ENCODE results near the gene BTBD17.

The BTBD17 gene

GRCh38 chr17:74390680-74391653, 29.3 kb upstream of the BTBD17 start:
- no peak for ATAC-seq

GRCh38 chr17:74389937-74390679, 28.4 kb upstream of the BTBD17 start:
- Mint-ChIP-seq H3K27ac (peak overlapping the region in 1 of 2 donors; percentile 19), H3K27me3 (no peaks in the 10 kb centered on the region), H3K4me1 (no peaks in the 10 kb centered on the region), H3K9me3 (no peaks in the 10 kb centered on the region), H3K4me3 (no peak overlapping the region)
- DNase-seq (no peak), ATAC-seq (no peak)

More at GRCh38 chr17:74390680-74391653, 29.3 kb upstream of the BTBD17 start:
- Mint-ChIP-seq H3K9me3 (no peaks in the 10 kb centered on the region), H3K27me3 (no peaks in the 10 kb centered on the region), H3K4me1 (no peaks in the 10 kb centered on the region), H3K27ac (no peak overlapping the region), H3K4me3 (no peak overlapping the region)
- no peak for DNase-seq

- Mint-ChIP-seq H3K27ac (no peak overlapping the region), H3K27me3 (no peaks in the 10 kb centered on the region)
Observed at GRCh38 chr17:74389084-74389753, 27.6 kb upstream of the BTBD17 start.

GRCh38 chr17:74387365-74388218, 25.9 kb upstream of the BTBD17 start:
- no peak overlapping the region for H3K27ac Mint-ChIP-seq
- ATAC-seq (no peak), DNase-seq (no peak)
- H3K4me1 Mint-ChIP-seq: no peaks in the 10 kb centered on the region
- H3K9me3 Mint-ChIP-seq: no peaks in the 10 kb centered on the region
- H3K27me3 Mint-ChIP-seq: no peaks in the 10 kb centered on the region
- H3K4me3 Mint-ChIP-seq: no peak overlapping the region

More at GRCh38 chr17:74389084-74389753, 27.6 kb upstream of the BTBD17 start:
- Mint-ChIP-seq H3K4me1 (no peaks in the 10 kb centered on the region), H3K4me3 (no peak overlapping the region), H3K9me3 (no peaks in the 10 kb centered on the region)
- no peak for DNase-seq
- ATAC-seq: no peak

GRCh38 chr17:74386386-74386785, 24.7 kb upstream of the BTBD17 start:
- H3K4me1 Mint-ChIP-seq: no peaks in the 10 kb centered on the region
- no peak overlapping the region for H3K27ac Mint-ChIP-seq
- DNase-seq (no peak), ATAC-seq (no peak)
- no peaks in the 10 kb centered on the region for H3K9me3 Mint-ChIP-seq
- H3K4me3 Mint-ChIP-seq: no peak overlapping the region
- H3K27me3 Mint-ChIP-seq: no peaks in the 10 kb centered on the region

- Mint-ChIP-seq H3K9me3 (no peaks in the 10 kb centered on the region), H3K4me1 (peaks cover 4% of the 10 kb centered on the region), H3K27me3 (no peaks in the 10 kb centered on the region), H3K4me3 (no peak overlapping the region), H3K27ac (no peak overlapping the region)
- ATAC-seq (no peak), DNase-seq (no peak)
Observed at GRCh38 chr17:74385201-74385600, 23.5 kb upstream of the BTBD17 start.

GRCh38 chr17:74383141-74383540, 21.5 kb upstream of the BTBD17 start:
- Mint-ChIP-seq H3K27me3 (no peaks in the 10 kb centered on the region), H3K4me3 (no peak overlapping the region)
- ATAC-seq: no peak

GRCh38 chr17:74380959-74381808, 19.5 kb upstream of the BTBD17 start:
- ATAC-seq (no peak), DNase-seq (no peak)
- H3K27me3 Mint-ChIP-seq: no peaks in the 10 kb centered on the region
- no peak overlapping the region for H3K27ac Mint-ChIP-seq
- peaks cover 11% of the 10 kb centered on the region for H3K4me1 Mint-ChIP-seq
- no peaks in the 10 kb centered on the region for H3K9me3 Mint-ChIP-seq
- H3K4me3 Mint-ChIP-seq: no peak overlapping the region

More at GRCh38 chr17:74383141-74383540, 21.5 kb upstream of the BTBD17 start:
- Mint-ChIP-seq H3K4me1 (peaks cover 11% of the 10 kb centered on the region), H3K27ac (no peak overlapping the region), H3K9me3 (no peaks in the 10 kb centered on the region)
- no peak for DNase-seq

- no peak for ATAC-seq
- Mint-ChIP-seq H3K4me3 (peak overlapping the region in 1 of 2 donors; percentile 14), H3K9me3 (no peaks in the 10 kb centered on the region), H3K4me1 (peaks cover 11% of the 10 kb centered on the region), H3K27ac (peak overlapping the region; percentile 45 to 60), H3K27me3 (no peaks in the 10 kb centered on the region)
- no peak for DNase-seq
Observed at GRCh38 chr17:74380086-74380958, 18.7 kb upstream of the BTBD17 start.

- ATAC-seq: peak; percentile 95
- no peak overlapping the region for H3K27ac Mint-ChIP-seq
- no peaks in the 10 kb centered on the region for H3K27me3 Mint-ChIP-seq
- peak overlapping the region in 1 of 2 donors; percentile 21 for H3K4me3 Mint-ChIP-seq
- H3K9me3 Mint-ChIP-seq: no peaks in the 10 kb centered on the region
- H3K4me1 Mint-ChIP-seq: peaks cover 11% of the 10 kb centered on the region
- DNase-seq: peak; percentile 89 to 91
Observed at GRCh38 chr17:74379495-74380085, 17.9 kb upstream of the BTBD17 start.

GRCh38 chr17:74374858-74375257, 13.2 kb upstream of the BTBD17 start:
- Mint-ChIP-seq H3K4me1 (peaks cover 4% of the 10 kb centered on the region), H3K9me3 (no peaks in the 10 kb centered on the region), H3K27ac (no peak overlapping the region), H3K27me3 (no peaks in the 10 kb centered on the region), H3K4me3 (no peak overlapping the region)
- ATAC-seq (no peak), DNase-seq (no peak)

- no peaks in the 10 kb centered on the region for H3K27me3 Mint-ChIP-seq
- ATAC-seq: no peak
Observed at GRCh38 chr17:74373838-74374606, 12.4 kb upstream of the BTBD17 start.

More at GRCh38 chr17:74373838-74374606, 12.4 kb upstream of the BTBD17 start:
- Mint-ChIP-seq H3K4me3 (no peak overlapping the region), H3K4me1 (peaks cover 8% of the 10 kb centered on the region), H3K27ac (no peak overlapping the region), H3K9me3 (no peaks in the 10 kb centered on the region)
- no peak for DNase-seq

All from stimulated activated naive CD8-positive, alpha-beta T cell treated with anti-CD3 and anti-CD28 coated beads, Interleukin-15, amount 100 ng/mL, for 72 hours (primary cell).